Coronary artery (tissue), 2 donors: ENCODE results near the gene DNAAF3.
A peak's percentile ranks its signal among the peaks of the same experiment; 100 is the strongest.

Experiments used
- DNase-seq: peaks from one replicate; pipeline ENCODE4 v3.0.0-alpha.2; 2017; ENCODE audit warnings: low spot score
- H3K27ac ChIP-seq, 2 donors: fragments of 200-600 bp; sonication (generic); one replicate each; pipeline ENCODE4 v1.5.1; 2016 to 2019
- H3K4me3 ChIP-seq: fragments of 200-600 bp; sonication (generic); 2 replicates; pipeline ENCODE4 v1.5.1; 2016; ENCODE audit warnings: mild to moderate bottlenecking, moderate library complexity
- CTCF ChIP-seq: fragments of 200-600 bp; sonication (generic); IDR thresholded peaks from one replicate; pipeline ENCODE4 v1.5.1; 2019; ENCODE audit warnings: antibody characterized with exemption

DNAAF3 gene

GRCh38 chr19:55186080-55186479 is 19.7 kb upstream of the DNAAF3 start:
- H3K27ac ChIP-seq, result no peak overlapping the region
- DNase-seq, result no peak
- no peak for TF ChIP-seq CTCF
- no peak overlapping the region for H3K4me3 ChIP-seq

GRCh38 chr19:55181740-55182139 is 15.3 kb upstream of the DNAAF3 start:
- no peak for DNase-seq
- no peak for TF ChIP-seq CTCF
- H3K4me3 ChIP-seq, result no peak overlapping the region
- H3K27ac ChIP-seq, result no peak overlapping the region

- H3K27ac ChIP-seq, result no peak within 1 kb of the TSS
- no peak for DNase-seq
- H3K4me3 ChIP-seq, result peak within 1 kb of the TSS; percentile 59
- no peak for TF ChIP-seq CTCF
Observed at GRCh38 chr19:55179606-55180484, 13.4 kb upstream of the DNAAF3 start, which contains the start of gene SYT5. SYT5 (minus strand) TSS chr19:55180289; CDS start chr19:55179041, 1,248 bp downstream.

- no peak for DNase-seq
- TF ChIP-seq CTCF, result no peak
- no peak overlapping the region for H3K27ac ChIP-seq
- peak overlapping the region; percentile 59 for H3K4me3 ChIP-seq
Observed at GRCh38 chr19:55178781-55179599, 12.6 kb upstream of the DNAAF3 start.

GRCh38 chr19:55176076-55176475 is 9.7 kb upstream of the DNAAF3 start:
- no peak for DNase-seq
- no peak overlapping the region for H3K27ac ChIP-seq
- no peak overlapping the region for H3K4me3 ChIP-seq
- TF ChIP-seq CTCF, result no peak

- Histone ChIP-seq H3K4me3 (no peak overlapping the region), H3K27ac (no peak overlapping the region)
- DNase-seq, result no peak
- TF ChIP-seq CTCF, result no peak
Observed at GRCh38 chr19:55175117-55175867, 8.9 kb upstream of the DNAAF3 start.
